Measurements from ENCODE around the gene FBXO24. TPM values are rescaled to one million over a fixed set of nuclear protein-coding genes. Genes with fewer than 3 reads are reported as not detected.

The FBXO24 gene
- total and polyA plus RNA-seq, 9 of the 15 experiments (the other 6 are each of a cell fraction or from before 2014, with no cell fraction given): 0.17 to 0.95 (median 0.50) TPM

- no peak for TF ChIP-seq XRCC3 (IDR thresholded peaks at IDR 0.05)
- peak; percentile 58; the same call in 1 of the 2 replicates for TF ChIP-seq ZBTB12 (CRISPR knock-in tag; IDR thresholded peaks at IDR 0.05)
- no peak for TF ChIP-seq U2AF1 (optimal IDR thresholded peaks at IDR 0.05; ENCODE audit: low read depth, low read length)
- TF ChIP-seq ZC3H11A (IDR thresholded peaks at IDR 0.05; ENCODE audit: low read depth, low read length): no peak
- TF ChIP-seq CUX1 (CRISPR knock-in tag; IDR thresholded peaks at IDR 0.05): no peak
- TF ChIP-seq, protein P1, sequence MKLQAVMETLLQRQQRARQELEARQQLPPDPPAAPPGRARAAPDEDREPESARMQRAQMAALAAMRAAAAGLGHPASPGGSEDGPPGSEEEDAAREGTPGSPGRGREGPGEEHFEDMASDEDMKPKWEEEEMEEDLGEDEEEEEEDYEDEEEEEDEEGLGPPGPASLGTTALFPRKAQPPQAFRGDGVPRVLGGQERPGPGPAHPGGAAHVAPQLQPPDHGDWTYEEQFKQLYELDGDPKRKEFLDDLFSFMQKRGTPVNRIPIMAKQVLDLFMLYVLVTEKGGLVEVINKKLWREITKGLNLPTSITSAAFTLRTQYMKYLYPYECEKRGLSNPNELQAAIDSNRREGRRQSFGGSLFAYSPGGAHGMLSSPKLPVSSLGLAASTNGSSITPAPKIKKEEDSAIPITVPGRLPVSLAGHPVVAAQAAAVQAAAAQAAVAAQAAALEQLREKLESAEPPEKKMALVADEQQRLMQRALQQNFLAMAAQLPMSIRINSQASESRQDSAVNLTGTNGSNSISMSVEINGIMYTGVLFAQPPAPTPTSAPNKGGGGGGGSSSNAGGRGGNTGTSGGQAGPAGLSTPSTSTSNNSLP (IDR thresholded peaks at IDR 0.05; ENCODE audit: borderline replicate concordance, low read depth, low read length): no peak
- TF ChIP-seq KLF13 (tag; IDR thresholded peaks at IDR 0.05; ENCODE audit: borderline replicate concordance, low read depth): no peak
- TF ChIP-seq CREB1 (IDR thresholded peaks at IDR 0.05): peak; percentile 69; the same call in 1 of the 2 replicates
- peak; percentile 62; the same call in 1 of the 2 replicates for TF ChIP-seq CREB1 (CRISPR knock-in tag; IDR thresholded peaks at IDR 0.05)
- peak; percentile 81 for TF ChIP-seq CREM (IDR thresholded peaks at IDR 0.05; ENCODE audit: low read depth)
- TF ChIP-seq DIDO1 (tag; IDR thresholded peaks at IDR 0.05; ENCODE audit: low read depth): 0 out of 2 replicates have a peak, but pooled peaks have one; percentile 18
- TF ChIP-seq ILK (tag; IDR thresholded peaks at IDR 0.05; ENCODE audit: borderline replicate concordance, low read depth): no peak
- TF ChIP-seq CEBPG (CRISPR knock-in tag; IDR thresholded peaks at IDR 0.05): no peak
- TF ChIP-seq CEBPG (tag; conservative IDR thresholded peaks at IDR 0.05 in 1 of 2, IDR thresholded peaks at IDR 0.05 in 1 of 2): no peak
- TF ChIP-seq GABPA (tag; conservative IDR thresholded peaks at IDR 0.05; ENCODE audit: low read depth): no peak
- 0 out of 2 replicates have a peak, but pooled peaks have one; percentile 54 for TF ChIP-seq ZNF224 (CRISPR knock-in tag; IDR thresholded peaks at IDR 0.05)
- TF ChIP-seq TEAD1 (CRISPR knock-in tag; IDR thresholded peaks at IDR 0.05): 0 out of 4 replicates have a peak, but pooled peaks of 1 of the 2 experiments have one; percentile 36
- TF ChIP-seq ZNF584 (CRISPR knock-in tag; IDR thresholded peaks at IDR 0.05; ENCODE audit: low read depth): no peak
- TF ChIP-seq TFAM (CRISPR knock-in tag; conservative IDR thresholded peaks at IDR 0.05): no peak
These were observed 1.2 kb upstream of the FBXO24 start (continued) for GRCh38 chr7:100584683-100585510.
